Neural cell (in vitro differentiated cells): ENCODE measurements around the gene CAV3. TPM values are rescaled to one million over a fixed set of nuclear protein-coding genes. Genes with fewer than 3 reads are reported as not detected.

Source experiments
- H2AFZ ChIP-seq: fragments of 200-600, 300-800 bp; sonication (generic), shearing (Covaris generic); 2 replicates; pipeline ENCODE4 v1.6.0; 2014; ENCODE audit warnings: low read depth, mild to moderate bottlenecking, antibody characterized with exemption, low read length, moderate library complexity
- H3F3A ChIP-seq: fragments of 200-600 bp; shearing (Covaris generic); 2 replicates; pipeline ENCODE4 v1.6.1; 2016; ENCODE audit warnings: mild to moderate bottlenecking, moderate library complexity, mixed read lengths, antibody characterized with exemption, low read length; ENCODE audit not compliant: insufficient read depth, poor library complexity, severe bottlenecking
- H3K27ac ChIP-seq: fragments of 200-600, 300-800 bp; sonication (generic), shearing (Covaris generic); 2 replicates; pipeline ENCODE4 v1.5.1; 2014; ENCODE audit warnings: mild to moderate bottlenecking, low read length, moderate library complexity
- H3K27me3 ChIP-seq: fragments of 300-800, 200-600 bp; sonication (generic), shearing (Covaris generic); 2 replicates; pipeline ENCODE4 v1.6.0; 2014; ENCODE audit warnings: mild to moderate bottlenecking, low read depth, low read length, moderate library complexity; ENCODE audit not compliant: insufficient read depth
- H3K36me3 ChIP-seq: fragments of 300-800, 200-600 bp; sonication (generic), shearing (Covaris generic); 2 replicates; pipeline ENCODE4 v1.5.1; 2014; ENCODE audit warnings: mild to moderate bottlenecking, antibody characterized with exemption, low read length, moderate library complexity; ENCODE audit not compliant: insufficient read depth
- H3K4me2 ChIP-seq: fragments of 300-800, 200-600 bp; sonication (generic), shearing (Covaris generic); 2 replicates; pipeline ENCODE4 v1.6.0; 2014; ENCODE audit warnings: mild to moderate bottlenecking, low read length
- H3K4me3 ChIP-seq: fragments of 300-800, 200-600 bp; sonication (generic), shearing (Covaris generic); 2 replicates; pipeline ENCODE4 v1.5.1; 2014; ENCODE audit warnings: mild to moderate bottlenecking, low read length, moderate library complexity
- H3K79me2 ChIP-seq: fragments of 200-600 bp; shearing (Covaris generic); replicated peaks from 2 replicates; pipeline ENCODE4 v1.6.0; 2014; ENCODE audit warnings: mild to moderate bottlenecking, low read length, moderate library complexity; ENCODE audit not compliant: insufficient read depth
- H3K9ac ChIP-seq: fragments of 300-800, 200-600 bp; sonication (generic), shearing (Covaris generic); 2 replicates; pipeline ENCODE4 v1.6.1; 2016; ENCODE audit warnings: mild to moderate bottlenecking, low read length, mixed read lengths
- H3K9me2 ChIP-seq: fragments of 200-600 bp; shearing (Covaris generic); 2 replicates; pipeline ENCODE4 v1.6.1; 2016; ENCODE audit warnings: mild to moderate bottlenecking, low read length, mixed read lengths; ENCODE audit not compliant: insufficient read depth
- H3K9me3 ChIP-seq: fragments of 200-600, 300-800 bp; sonication (generic), shearing (Covaris generic); 2 replicates; pipeline ENCODE4 v1.6.1; 2016; ENCODE audit warnings: mild to moderate bottlenecking, mixed run types, low read length, moderate library complexity, mixed read lengths
- H4K20me1 ChIP-seq: fragments of 200-600 bp; shearing (Covaris generic); 2 replicates; pipeline ENCODE4 v1.6.1; 2016; ENCODE audit warnings: mild to moderate bottlenecking, mixed run types; ENCODE audit not compliant: insufficient read depth
- EP300 ChIP-seq: fragments of 450-650 bp; conservative IDR thresholded peaks from 2 replicates; pipeline ENCODE4 v1.6.1; 2014; ENCODE audit warnings: antibody characterized with exemption, mild to moderate bottlenecking, moderate library complexity; ENCODE audit not compliant: poor library complexity, severe bottlenecking
- EZH2 ChIP-seq: fragments of 200-600, 300-800 bp; shearing (Covaris generic), sonication (generic); IDR thresholded peaks from 2 replicates; pipeline ENCODE4 v1.6.1; 2014; ENCODE audit warnings: antibody characterized with exemption, low read length, borderline replicate concordance, mild to moderate bottlenecking; ENCODE audit not compliant: insufficient read depth, poor library complexity, severe bottlenecking
- MXI1 ChIP-seq: fragments of 450-650 bp; conservative IDR thresholded peaks from 2 replicates; pipeline ENCODE4 v1.6.1; 2014; ENCODE audit warnings: antibody characterized with exemption, mild to moderate bottlenecking; ENCODE audit not compliant: poor library complexity, severe bottlenecking
- POLR2AphosphoS5 ChIP-seq: IDR thresholded peaks from 2 replicates; pipeline ENCODE4 v1.6.1; 2012
- RAD21 ChIP-seq: fragments of 450-650 bp; conservative IDR thresholded peaks from 2 replicates; pipeline ENCODE4 v1.6.1; 2014; ENCODE audit warnings: antibody characterized with exemption, mild to moderate bottlenecking, moderate library complexity
- SMC3 ChIP-seq: fragments of 450-650 bp; conservative IDR thresholded peaks from 2 replicates; pipeline ENCODE4 v1.6.1; 2014; ENCODE audit warnings: antibody characterized with exemption, mild to moderate bottlenecking, moderate library complexity; ENCODE audit not compliant: poor library complexity
- TAF1 ChIP-seq: IDR thresholded peaks from 2 replicates; pipeline ENCODE4 v1.6.1; 2012; ENCODE audit warnings: low read depth
- polyA plus RNA-seq: library from polyadenylated mRNA; depleted of rRNA; stranded (reverse); fragments of >200 nt; gene quantifications from 2 replicates; pipeline ENCODE4 v1.2.3, GENCODE V29; 2014
- TF ChIP-seq, protein P1 (sequence below): IDR thresholded peaks from 2 replicates; pipeline ENCODE4 v1.6.1; 2012; ENCODE audit warnings: borderline replicate concordance
- TF ChIP-seq, protein P2 (sequence below): fragments of 450-650 bp; IDR thresholded peaks from 2 replicates; pipeline ENCODE4 v1.5.1; 2014; ENCODE audit warnings: antibody characterized with exemption, mild to moderate bottlenecking, moderate library complexity; ENCODE audit not compliant: poor library complexity, severe bottlenecking

CAV3 gene
- polyA plus RNA-seq, 1 donor from 2014 or later, result not detected

DNA sequence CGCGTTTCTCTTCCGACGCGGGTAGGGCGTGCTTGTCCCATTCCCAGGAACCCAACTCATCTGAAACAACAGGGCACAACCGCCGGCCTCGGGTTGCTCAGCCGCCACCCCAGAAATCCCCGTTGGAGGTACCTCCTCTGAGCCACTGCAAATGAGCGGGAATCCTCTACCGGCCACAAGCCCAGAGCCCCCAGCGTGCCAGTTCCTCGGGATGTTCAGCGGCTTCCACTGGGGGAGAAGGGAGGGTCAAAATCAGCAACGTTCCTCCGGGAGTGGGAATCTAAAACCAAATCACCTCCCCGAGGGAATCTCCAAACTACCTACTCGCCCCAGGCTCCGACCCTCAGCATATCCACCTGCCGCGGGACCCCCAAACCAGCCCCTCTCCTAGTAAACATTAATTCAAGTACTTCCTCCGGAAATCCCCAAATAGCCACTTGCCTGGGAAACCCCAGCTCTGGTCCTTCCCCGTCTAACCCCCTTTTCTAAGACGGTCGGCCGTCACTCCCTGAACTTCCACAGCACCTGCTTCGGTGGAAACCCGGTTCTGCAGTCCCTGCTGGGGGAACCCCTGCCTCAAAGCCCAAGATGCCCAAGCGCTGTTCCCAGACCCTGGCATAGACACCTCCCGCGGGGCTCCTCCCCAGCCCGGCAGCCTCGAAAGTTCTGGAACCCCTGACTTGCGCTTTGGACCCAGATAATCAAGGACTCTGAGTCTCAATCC is 34.9 kb downstream of the CAV3 start:
- H3K9me3 ChIP-seq, result no peaks in the 10 kb centered on the region
- H3K4me2 ChIP-seq, result peak overlapping the region; percentile 30
- no peaks in the 10 kb centered on the region for H3K9me2 ChIP-seq
- H3F3A ChIP-seq, result no peaks in the 10 kb centered on the region
- no peak overlapping the region for H2AFZ ChIP-seq
- TF ChIP-seq, protein P1, sequence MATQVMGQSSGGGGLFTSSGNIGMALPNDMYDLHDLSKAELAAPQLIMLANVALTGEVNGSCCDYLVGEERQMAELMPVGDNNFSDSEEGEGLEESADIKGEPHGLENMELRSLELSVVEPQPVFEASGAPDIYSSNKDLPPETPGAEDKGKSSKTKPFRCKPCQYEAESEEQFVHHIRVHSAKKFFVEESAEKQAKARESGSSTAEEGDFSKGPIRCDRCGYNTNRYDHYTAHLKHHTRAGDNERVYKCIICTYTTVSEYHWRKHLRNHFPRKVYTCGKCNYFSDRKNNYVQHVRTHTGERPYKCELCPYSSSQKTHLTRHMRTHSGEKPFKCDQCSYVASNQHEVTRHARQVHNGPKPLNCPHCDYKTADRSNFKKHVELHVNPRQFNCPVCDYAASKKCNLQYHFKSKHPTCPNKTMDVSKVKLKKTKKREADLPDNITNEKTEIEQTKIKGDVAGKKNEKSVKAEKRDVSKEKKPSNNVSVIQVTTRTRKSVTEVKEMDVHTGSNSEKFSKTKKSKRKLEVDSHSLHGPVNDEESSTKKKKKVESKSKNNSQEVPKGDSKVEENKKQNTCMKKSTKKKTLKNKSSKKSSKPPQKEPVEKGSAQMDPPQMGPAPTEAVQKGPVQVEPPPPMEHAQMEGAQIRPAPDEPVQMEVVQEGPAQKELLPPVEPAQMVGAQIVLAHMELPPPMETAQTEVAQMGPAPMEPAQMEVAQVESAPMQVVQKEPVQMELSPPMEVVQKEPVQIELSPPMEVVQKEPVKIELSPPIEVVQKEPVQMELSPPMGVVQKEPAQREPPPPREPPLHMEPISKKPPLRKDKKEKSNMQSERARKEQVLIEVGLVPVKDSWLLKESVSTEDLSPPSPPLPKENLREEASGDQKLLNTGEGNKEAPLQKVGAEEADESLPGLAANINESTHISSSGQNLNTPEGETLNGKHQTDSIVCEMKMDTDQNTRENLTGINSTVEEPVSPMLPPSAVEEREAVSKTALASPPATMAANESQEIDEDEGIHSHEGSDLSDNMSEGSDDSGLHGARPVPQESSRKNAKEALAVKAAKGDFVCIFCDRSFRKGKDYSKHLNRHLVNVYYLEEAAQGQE, result no peak
- TF ChIP-seq EP300 (no peak), POLR2AphosphoS5 (no peak), SMC3 (no peak), MXI1 (no peak), TAF1 (no peak), EZH2 (no peak), RAD21 (no peak)
- TF ChIP-seq, protein P2, sequence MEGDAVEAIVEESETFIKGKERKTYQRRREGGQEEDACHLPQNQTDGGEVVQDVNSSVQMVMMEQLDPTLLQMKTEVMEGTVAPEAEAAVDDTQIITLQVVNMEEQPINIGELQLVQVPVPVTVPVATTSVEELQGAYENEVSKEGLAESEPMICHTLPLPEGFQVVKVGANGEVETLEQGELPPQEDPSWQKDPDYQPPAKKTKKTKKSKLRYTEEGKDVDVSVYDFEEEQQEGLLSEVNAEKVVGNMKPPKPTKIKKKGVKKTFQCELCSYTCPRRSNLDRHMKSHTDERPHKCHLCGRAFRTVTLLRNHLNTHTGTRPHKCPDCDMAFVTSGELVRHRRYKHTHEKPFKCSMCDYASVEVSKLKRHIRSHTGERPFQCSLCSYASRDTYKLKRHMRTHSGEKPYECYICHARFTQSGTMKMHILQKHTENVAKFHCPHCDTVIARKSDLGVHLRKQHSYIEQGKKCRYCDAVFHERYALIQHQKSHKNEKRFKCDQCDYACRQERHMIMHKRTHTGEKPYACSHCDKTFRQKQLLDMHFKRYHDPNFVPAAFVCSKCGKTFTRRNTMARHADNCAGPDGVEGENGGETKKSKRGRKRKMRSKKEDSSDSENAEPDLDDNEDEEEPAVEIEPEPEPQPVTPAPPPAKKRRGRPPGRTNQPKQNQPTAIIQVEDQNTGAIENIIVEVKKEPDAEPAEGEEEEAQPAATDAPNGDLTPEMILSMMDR, result no peak
- H3K27ac ChIP-seq, result no peak overlapping the region
- H3K27me3 ChIP-seq, result peaks cover 32% of the 10 kb centered on the region
- H3K9ac ChIP-seq, result no peak overlapping the region
- H3K4me3 ChIP-seq, result peak overlapping the region; percentile 72
- H3K79me2 ChIP-seq, result no peaks in the 10 kb centered on the region
- no peaks in the 10 kb centered on the region for H3K36me3 ChIP-seq
- no peaks in the 10 kb centered on the region for H4K20me1 ChIP-seq

DNA sequence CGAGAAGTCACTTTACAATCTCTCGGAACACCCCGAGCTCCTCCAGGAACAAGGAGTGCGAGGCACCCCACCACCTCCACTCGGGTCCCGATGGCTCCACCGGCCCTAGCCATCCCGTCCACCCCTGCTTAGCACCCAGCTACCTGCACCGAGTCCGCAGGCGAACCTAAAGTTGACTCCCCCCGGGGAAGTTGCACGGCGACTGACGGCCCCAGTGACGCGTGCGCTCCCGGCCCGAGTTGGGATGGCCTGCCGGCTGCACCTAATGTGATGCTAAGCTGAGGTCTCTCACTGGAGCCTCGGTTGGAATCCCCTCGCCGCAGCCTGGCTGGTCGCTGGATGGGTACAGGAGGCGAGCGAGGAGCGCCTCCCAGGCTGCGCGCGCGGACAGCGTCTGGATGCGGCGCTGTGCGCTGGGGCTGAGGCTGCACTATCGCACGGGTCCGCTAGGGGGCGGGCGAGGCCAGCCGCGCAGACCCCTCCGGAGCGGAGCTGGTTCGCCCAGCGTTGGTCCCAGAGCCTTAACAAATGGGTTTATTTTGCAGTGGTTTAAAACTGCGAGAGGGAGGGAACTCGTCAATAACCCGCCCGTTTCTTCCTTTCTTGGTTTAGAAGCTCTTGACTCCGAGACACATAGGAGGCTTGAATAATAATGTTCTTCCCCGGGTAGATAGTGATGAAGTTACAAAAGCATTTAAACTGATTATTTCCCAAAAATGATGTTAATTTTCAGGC is 35.7 kb downstream of the CAV3 start, which contains the start of gene OXTR:
Gene OXTR, minus strand, starts transcription at position 526 of the 735 bp plus-strand sequence. CDS start 1,426 bp downstream, outside the sequence.
- no peak within 1 kb of the TSS for H2AFZ ChIP-seq
- no peak within 1 kb of the TSS for H3K27ac ChIP-seq
- H3K4me3 ChIP-seq, result peak within 1 kb of the TSS; percentile 72
- H3K9me3 ChIP-seq, result no peaks in the 10 kb centered on the region
- H3K9me2 ChIP-seq, result no peaks in the 10 kb centered on the region
- no peaks in the 10 kb centered on the region for H3F3A ChIP-seq
- TF ChIP-seq MXI1 (peak; percentile 11), POLR2AphosphoS5 (no peak), EZH2 (no peak), SMC3 (peak; percentile 75), RAD21 (peak; percentile 76)
- TF ChIP-seq, protein P1, result no peak
- TF ChIP-seq, protein P2, result peak; percentile 97
- no peaks in the 10 kb centered on the region for H3K79me2 ChIP-seq
- H4K20me1 ChIP-seq, result no peaks in the 10 kb centered on the region
- H3K4me2 ChIP-seq, result peak within 1 kb of the TSS; percentile 34
- peaks cover 32% of the 10 kb centered on the region for H3K27me3 ChIP-seq
- H3K9ac ChIP-seq, result peak within 1 kb of the TSS; percentile 29
- no peaks in the 10 kb centered on the region for H3K36me3 ChIP-seq
